Superior temporal gyrus (tissue), 1 donor: ENCODE results near the gene LIX1.
"Not testable (repeated sequence)": the region's sequence is repeated elsewhere in the genome, so short reads cannot be mapped to it uniquely, and the experiment has no call there.

Experiments used
- DNase-seq: peaks from one replicate; pipeline ENCODE4 v3.0.0-alpha.2; 2016; ENCODE audit errors: extremely low spot score

The LIX1 gene

DNA sequence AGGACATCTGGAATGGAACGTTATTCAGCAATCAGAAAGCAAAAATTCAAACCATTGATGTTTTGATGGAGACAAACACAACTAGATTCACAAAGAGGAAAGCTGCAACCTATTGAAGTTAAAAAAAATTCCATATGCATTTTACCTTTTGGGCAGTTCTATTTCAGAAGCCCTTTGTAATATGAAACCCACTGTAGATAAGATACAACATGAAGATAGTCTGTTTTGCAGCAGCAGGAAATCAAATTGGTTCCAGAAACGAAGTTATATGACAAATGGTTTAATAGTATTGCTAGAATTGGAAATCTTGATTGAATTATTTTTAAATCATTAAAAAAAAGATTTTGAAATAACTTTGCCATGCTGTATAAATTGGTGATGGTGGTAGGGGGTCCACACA, 872 bp downstream of the LIX1 start:
- no peak for DNase-seq

DNA sequence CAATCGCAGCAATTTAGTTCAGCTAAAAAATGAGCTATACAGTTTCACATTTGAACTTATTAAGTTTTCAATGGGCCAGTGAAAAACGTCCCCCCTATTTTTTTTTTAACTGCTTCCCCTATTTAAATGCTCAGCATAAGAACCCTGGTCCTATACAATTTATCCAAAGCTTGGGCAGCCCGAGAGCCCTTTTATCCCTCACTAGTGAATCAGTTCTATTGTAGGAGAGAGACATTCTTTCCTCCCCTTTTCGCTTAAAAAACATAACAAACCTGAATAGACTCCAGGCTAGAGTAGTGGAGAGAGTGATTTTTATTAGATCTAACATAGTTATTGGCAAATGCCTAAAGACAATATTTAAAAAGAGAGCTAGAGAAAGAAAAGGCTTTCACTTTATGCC, 1.4 kb downstream of the LIX1 start:
- DNase-seq, result peak; percentile 44

GRCh38 chr5:97140250-97140649, 2.2 kb downstream of the LIX1 start:
- DNase-seq, result not testable (repeated sequence)

DNA sequence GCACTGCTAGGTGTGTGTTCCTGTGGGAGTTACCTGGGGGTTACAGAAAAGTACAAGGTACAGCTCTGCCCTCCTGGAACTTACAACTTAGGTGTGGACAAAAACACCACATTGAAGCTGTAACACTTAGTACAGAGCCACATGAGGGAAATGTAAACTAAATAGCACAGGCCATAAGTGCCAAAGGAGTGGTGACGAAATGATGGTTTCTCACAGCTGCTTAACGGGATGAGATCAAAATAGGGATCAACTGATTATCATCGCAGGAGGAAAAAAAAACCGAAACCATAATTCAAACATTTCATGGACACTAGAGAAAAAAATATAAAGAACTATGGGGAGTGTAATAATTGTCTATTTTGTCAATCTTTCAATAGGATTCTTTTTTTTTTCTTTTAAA, 5.9 kb downstream of the LIX1 start:
- no peak for DNase-seq

- no peak for DNase-seq
Measured at GRCh38 chr5:97135868-97136267, 6.5 kb downstream of the LIX1 start.

GRCh38 chr5:97134634-97135033, 7.8 kb downstream of the LIX1 start:
- DNase-seq, result no peak

- no peak for DNase-seq
Measured at GRCh38 chr5:97133101-97133500, 9.3 kb downstream of the LIX1 start.

DNA sequence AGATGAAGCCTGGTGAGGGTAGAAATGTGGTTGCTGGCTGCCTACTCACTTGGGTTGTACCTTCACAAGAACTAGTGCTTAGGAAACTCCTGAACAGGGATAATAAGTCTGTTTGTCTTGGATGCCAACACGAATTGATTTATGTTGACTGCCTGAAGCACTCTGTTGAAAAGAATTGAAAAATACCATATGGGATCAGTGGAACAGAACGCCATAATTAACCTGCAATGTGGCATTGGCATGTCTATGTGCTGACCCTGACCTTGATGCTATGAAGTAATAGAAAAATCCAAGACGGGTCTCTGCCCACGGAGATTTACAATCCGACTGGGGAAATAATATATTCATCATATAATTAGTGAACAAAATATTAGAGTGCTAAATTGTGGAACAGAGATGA, 10.5 kb downstream of the LIX1 start:
- no peak for DNase-seq

GRCh38 chr5:97131139-97131710, 11.2 kb downstream of the LIX1 start:
- no peak for DNase-seq

DNA sequence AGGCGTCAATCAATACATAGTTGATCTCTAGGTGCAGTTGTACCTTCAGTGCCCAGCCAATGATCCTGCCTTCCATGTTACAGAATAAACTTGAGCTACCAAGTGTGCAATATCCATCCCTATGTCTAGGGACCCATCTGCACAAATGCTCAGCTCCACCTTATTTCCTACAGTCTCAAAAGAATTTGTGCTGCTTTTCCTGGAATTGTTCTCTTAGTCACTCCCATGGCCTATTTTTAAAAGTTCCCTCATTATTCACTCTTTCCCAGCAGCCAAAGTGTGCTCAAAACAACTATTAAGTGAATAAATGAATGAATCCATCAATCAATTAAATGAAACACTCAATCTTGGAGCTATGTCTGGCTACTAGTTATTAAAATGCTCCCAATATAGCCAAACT, 14.7 kb downstream of the LIX1 start:
- no peak for DNase-seq

DNA sequence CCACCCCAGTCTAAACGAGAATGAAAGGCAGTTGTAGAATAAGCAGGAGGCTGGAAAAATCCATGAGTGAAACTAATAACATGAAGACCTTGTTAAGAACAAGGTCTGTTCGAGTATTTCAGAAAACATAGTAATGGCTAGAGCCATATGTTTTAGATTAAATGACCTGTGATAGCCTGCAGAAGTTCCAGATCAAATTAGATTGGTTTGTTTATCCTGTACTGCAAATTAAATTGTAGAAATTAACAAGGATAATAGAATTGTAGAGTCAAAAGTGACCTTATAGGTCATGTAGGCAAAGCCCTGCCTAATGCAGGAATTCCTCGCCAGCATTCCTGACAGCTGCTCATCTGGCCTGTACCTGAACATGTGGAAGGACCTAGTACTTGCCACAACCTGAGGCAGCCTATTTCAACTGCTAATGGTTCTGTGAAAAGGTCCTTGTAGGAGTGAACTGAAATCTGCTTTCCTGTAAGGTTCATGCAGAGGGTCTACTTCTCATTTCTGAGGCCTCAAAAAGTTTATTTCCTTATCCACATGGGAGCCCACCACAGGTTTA, 17.2 kb downstream of the LIX1 start:
- no peak for DNase-seq

DNA sequence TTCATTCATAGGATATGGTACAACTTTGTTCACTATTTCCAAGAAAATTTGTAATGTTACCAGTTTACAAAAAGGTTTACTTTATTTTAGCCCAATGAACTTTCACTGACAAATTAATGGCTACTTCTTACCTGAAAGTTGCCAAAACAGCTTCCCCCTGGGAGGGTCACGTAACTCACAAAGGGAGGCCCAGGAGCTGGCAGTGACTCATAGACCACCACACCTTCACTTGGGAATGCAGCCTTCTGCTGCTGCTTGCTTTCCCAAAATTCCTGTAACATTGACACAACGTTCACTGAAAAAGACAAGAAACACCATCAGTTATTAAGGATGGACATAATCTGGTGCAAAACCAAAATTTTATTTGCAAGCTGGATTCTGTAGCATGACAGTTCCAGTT, 18.1 kb downstream of the LIX1 start:
- no peak for DNase-seq

GRCh38 chr5:97121848-97122247, 20.6 kb downstream of the LIX1 start:
- DNase-seq, result no peak

- no peak for DNase-seq
Measured at GRCh38 chr5:97120195-97120594, 22.2 kb downstream of the LIX1 start.

DNA sequence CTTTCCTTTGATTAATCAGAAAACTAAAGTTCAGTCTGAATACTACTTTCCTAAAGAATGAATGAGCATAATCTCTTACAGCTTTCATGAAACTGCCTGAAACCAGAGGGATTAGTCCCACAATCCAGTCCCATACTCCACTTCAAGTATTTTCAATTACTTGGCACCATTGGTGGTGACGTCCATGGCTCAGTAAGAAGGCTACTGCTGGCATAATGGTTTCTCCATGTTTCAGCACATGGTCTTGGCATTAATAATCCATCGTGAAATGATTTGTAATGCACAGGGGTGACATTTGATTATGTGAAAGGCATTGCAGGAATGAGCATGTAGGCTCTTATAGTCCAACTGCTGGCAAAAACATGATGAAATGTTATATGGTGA, 23.4 kb downstream of the LIX1 start:
- no peak for DNase-seq

- DNase-seq, result no peak
Measured at GRCh38 chr5:97118261-97119006, 24.0 kb downstream of the LIX1 start.

GRCh38 chr5:97115932-97116331, 26.5 kb downstream of the LIX1 start:
- no peak for DNase-seq

DNA sequence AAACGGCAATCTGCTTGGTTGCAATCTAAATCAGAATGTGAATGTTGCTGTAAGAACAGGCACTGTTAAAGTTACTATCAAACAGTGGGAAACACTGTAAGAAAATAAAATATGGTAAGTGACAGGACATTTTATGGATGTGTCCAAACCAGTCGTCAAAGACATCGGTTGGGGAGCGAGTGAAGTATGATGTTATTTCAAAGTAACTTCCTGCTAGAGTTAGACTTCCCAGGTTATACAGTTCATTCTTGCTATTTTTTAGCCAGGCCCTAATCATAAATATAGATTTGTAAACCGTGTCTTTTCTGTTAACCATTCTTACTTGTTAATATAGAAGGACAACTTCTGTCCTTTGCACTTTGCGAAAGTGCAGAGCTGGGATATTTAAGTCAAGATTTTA, 30.2 kb downstream of the LIX1 start:
- DNase-seq, result no peak

DNA sequence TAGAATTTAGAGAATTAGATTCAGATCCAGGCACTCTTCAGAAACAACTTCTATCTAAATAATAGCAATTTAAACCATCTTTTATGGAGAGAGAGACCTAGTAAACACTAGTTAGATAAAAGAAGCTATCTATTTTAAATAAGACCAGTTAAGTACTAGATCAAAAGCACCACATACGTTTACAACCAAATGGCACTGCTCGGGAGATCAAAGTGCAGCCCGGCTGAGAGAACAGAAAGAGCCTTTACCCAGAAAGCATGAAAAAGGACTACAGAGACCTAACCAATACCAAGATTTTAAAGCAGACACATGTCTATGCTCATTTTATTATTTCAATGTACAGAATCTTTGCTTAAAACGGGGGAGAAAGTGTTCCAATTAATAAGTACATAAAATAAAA, 30.8 kb downstream of the LIX1 start:
- DNase-seq, result no peak

DNA sequence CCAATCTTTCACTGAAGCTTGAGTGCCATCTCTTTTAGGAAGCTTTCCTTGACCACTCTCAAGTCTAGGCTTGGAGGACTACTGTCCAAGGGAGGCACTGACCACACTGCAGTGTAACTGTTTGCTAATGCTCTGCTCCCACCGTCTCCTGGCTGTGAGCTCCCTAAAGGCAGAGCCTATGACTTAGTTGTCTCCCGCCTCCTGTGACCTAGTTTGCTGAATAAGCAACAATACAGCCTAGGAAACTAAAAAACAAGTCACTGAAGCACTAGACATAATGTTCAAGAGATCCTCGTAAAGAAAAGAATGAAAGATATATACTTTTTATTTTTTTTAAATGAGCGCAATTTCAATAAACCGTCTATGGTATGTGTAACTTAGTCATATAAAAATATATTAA, 31.4 kb downstream of the LIX1 start:
- no peak for DNase-seq

- DNase-seq, result no peak
Measured at GRCh38 chr5:97107318-97107717, 35.1 kb downstream of the LIX1 start.

DNA sequence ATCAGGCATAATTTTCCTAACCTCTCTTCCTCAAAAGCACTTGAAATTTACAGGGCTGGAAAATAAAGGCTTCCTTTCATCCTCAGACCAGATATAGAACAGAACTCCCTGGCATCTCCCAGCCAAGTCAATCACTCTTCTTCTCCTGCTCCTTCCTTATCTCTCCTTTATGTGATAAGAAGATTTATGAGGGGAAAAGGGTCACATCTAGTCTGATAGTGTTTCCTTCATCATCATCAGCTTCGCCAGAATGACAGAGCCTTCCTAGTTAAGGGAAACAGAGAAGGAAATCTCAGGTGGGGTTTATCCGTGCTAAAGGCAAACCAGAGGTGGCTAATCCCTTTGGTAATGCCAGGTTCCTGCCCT, 36.2 kb downstream of the LIX1 start:
- no peak for DNase-seq

- no peak for DNase-seq
Measured at GRCh38 chr5:97105501-97106215, 36.8 kb downstream of the LIX1 start.
